Body of pancreas (tissue), 4 donors: Measurements from ENCODE around the gene DLL4. TPM values are rescaled to one million over a fixed set of nuclear protein-coding genes. Genes with fewer than 3 reads are reported as not detected.

Experiments
- ATAC-seq: fragments of 150-250 bp; one replicate; pipeline ENCODE4 v1.9.1; 2016
- DNase-seq, 4 donors: peaks; one replicate each; pipeline ENCODE4 v3.0.0-alpha.2; 2019
- H3K27ac ChIP-seq, 4 donors: fragments of 200-600 bp; sonication (generic); 1 replicate in 3 of 4; 2 replicates in 1 of 4; pipeline versions ENCODE4 v1.5.1 to v1.6.1; 2016 to 2019; ENCODE audit warnings: mild to moderate bottlenecking in 1 of 4, mixed read lengths in 1 of 4, moderate library complexity in 1 of 4
- H3K27me3 ChIP-seq, 2 donors: fragments of 200-600 bp; sonication (generic); one replicate each; pipeline ENCODE4 v1.6.0; 2016; ENCODE audit warnings: mild to moderate bottlenecking in 1 of 2
- H3K36me3 ChIP-seq, 2 donors: fragments of 200-600 bp; sonication (generic); replicated peaks in 1 of 2; 2 replicates each; pipeline ENCODE4 v1.5.1; 2016; ENCODE audit warnings: low read depth in 2 of 2; ENCODE audit not compliant: insufficient read depth in 1 of 2
- H3K4me1 ChIP-seq: fragments of 200-600 bp; sonication (generic); one replicate; pipeline ENCODE4 v1.6.0; 2016
- H3K4me3 ChIP-seq, 2 donors: fragments of 200-600 bp; sonication (generic); 1 replicate in 1 of 2; 2 replicates in 1 of 2; pipeline ENCODE4 v1.5.1; 2016 to 2019
- H3K9me3 ChIP-seq, 3 donors: fragments of 200-600 bp; sonication (generic); 1 replicate in 2 of 3; 2 replicates in 1 of 3; pipeline ENCODE4 v1.5.1; 2016
- CTCF ChIP-seq, 7 experiments: fragments of 450-650 bp in 4 of 7; fragments of 200-600 bp in 3 of 7; sonication (generic) in 3 of 7; IDR thresholded peaks; one replicate each; pipeline ENCODE4 v1.5.1; 2016 to 2019; ENCODE audit warnings: antibody characterized with exemption in 7 of 7
- POLR2A ChIP-seq, 3 donors: fragments of 450-650 bp; IDR thresholded peaks; one replicate each; pipeline ENCODE4 v1.6.1; 2016; ENCODE audit warnings: antibody characterized with exemption in 3 of 3, mild to moderate bottlenecking in 2 of 3
- whole genome bisulfite sequencing, 2 donors: methylation state at CpG; one replicate each; pipeline ENCODE4 v1.1.5; 2017; 5-methylcytosine and 5-hydroxymethylcytosine counted together
- intact Hi-C: fragments of 100-400 bp; cut with DNase I; formaldehyde crosslinking; loops from one replicate; pipeline ENCODE4 v1.15.1; 2023
- total RNA-seq, 2 donors: library from RNA; depleted of rRNA; stranded (reverse); fragments of >200 nt; gene quantifications; one replicate each; pipeline ENCODE4 v1.1.0, GENCODE V29; 2016

Gene DLL4
- total RNA-seq, 2 donors from 2014 or later, result 0.33 to 3.6 TPM

- Histone ChIP-seq H3K27ac (no peak overlapping the region), H3K36me3 (no peaks in the 10 kb centered on the region), H3K27me3 (peaks cover 0 to 13% of the 10 kb centered on the region in 2 donors), H3K4me1 (peaks cover 42% of the 10 kb centered on the region), H3K9me3 (no peaks in the 10 kb centered on the region), H3K4me3 (no peak overlapping the region)
- DNase-seq (no peak), ATAC-seq (no peak)
- intact Hi-C loops, result no loop called here
- 57 to 58% methylated on average over 4 to 11 of the region's 11 CpGs for WGBS, 2 donors
- TF ChIP-seq CTCF (IDR thresholded peaks at IDR 0.05), result no peak
- TF ChIP-seq POLR2A (IDR thresholded peaks at IDR 0.05), result no peak
Observed at GRCh38 chr15:40932649-40933516, 3.7 kb downstream of the DLL4 start.

GRCh38 chr15:40933517-40933902 lies 4.4 kb downstream of the DLL4 start:
- TF ChIP-seq CTCF (IDR thresholded peaks at IDR 0.05), result no peak
- no peak for TF ChIP-seq POLR2A (IDR thresholded peaks at IDR 0.05)
- H3K36me3 ChIP-seq, result no peaks in the 10 kb centered on the region
- no peak for DNase-seq
- WGBS, 2 donors, result 56 to 68% methylated on average over 3 of the region's 3 CpGs
- H3K27ac ChIP-seq, result no peak overlapping the region
- H3K9me3 ChIP-seq, result no peaks in the 10 kb centered on the region
- H3K4me3 ChIP-seq, result no peak overlapping the region
- H3K4me1 ChIP-seq, result peaks cover 36% of the 10 kb centered on the region
- no peak for ATAC-seq
- intact Hi-C loops, result no loop called here
- H3K27me3 ChIP-seq, result peaks cover 0 to 10% of the 10 kb centered on the region in 2 donors

GRCh38 chr15:40934457-40934856 lies 5.3 kb downstream of the DLL4 start:
- peaks cover 26% of the 10 kb centered on the region for H3K4me1 ChIP-seq

GRCh38 chr15:40936234-40936708 lies 7.1 kb downstream of the DLL4 start:
- no peaks in the 10 kb centered on the region for H3K36me3 ChIP-seq
- H3K27me3 ChIP-seq, result peaks cover 0 to 2% of the 10 kb centered on the region in 2 donors
- H3K9me3 ChIP-seq, result no peaks in the 10 kb centered on the region
- ATAC-seq, result no peak
- H3K4me3 ChIP-seq, result no peak overlapping the region
- 86 to 87% methylated on average over 3 to 31 of the region's 31 CpGs for WGBS, 2 donors
- intact Hi-C loops, result no loop called here
- no peak for DNase-seq
- TF ChIP-seq POLR2A (IDR thresholded peaks at IDR 0.05) (no peak), CTCF (IDR thresholded peaks at IDR 0.05) (no peak)
- H3K4me1 ChIP-seq, result peaks cover 15% of the 10 kb centered on the region
- H3K27ac ChIP-seq, result no peak overlapping the region

More at GRCh38 chr15:40934457-40934856, 5.3 kb downstream of the DLL4 start:
- Histone ChIP-seq H3K36me3 (no peaks in the 10 kb centered on the region), H3K27me3 (peaks cover 0 to 5% of the 10 kb centered on the region in 2 donors), H3K4me3 (no peak overlapping the region), H3K27ac (no peak overlapping the region), H3K9me3 (no peaks in the 10 kb centered on the region)
- ATAC-seq (no peak), DNase-seq (no peak)
- intact Hi-C loops, result no loop called here
- TF ChIP-seq CTCF (IDR thresholded peaks at IDR 0.05) (no peak), POLR2A (IDR thresholded peaks at IDR 0.05) (no peak)
- 95% methylated on average over 6 of the region's 6 CpGs; no CpG with 5 or more reads in 1 of the 2 donors for WGBS, 2 donors
